GM12875 (cell line): ENCODE results near the gene RUNX2.
"Not testable (repeated sequence)": the region's sequence is repeated elsewhere in the genome, so short reads cannot be mapped to it uniquely, and the experiment has no call there.

Experiments used
- H3K4me3 ChIP-seq: one replicate; pipeline ENCODE4 v1.5.1; 2011; ENCODE audit warnings: low read depth, low read length, control low read depth
- TF ChIP-seq, protein P1 (sequence below): IDR thresholded peaks from 2 replicates; pipeline ENCODE4 v1.5.1; 2011; ENCODE audit warnings: low read depth, mild to moderate bottlenecking, control low read depth, inconsistent platforms, low read length, moderate library complexity, borderline replicate concordance; ENCODE audit not compliant: insufficient read depth

The RUNX2 gene

DNA sequence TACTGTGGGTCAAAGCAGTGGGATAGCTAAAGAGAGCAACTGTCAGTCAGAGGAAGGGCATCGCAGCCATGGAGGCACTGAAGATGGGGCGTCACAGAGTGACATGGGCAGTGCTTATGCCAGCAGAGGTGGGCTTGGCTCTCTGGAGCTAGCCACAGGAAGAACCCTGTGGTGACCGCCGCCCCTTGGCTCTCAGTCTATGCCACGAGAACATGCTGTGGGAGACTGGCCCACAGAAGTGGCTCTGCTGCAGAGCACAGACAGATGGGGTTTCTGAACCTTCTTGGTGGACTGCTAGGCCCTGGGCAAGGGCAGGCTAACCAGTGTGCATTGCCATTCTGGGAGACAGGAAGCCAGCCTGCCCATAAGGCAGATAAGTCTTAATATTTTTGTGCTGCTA, 339.6 kb downstream of the RUNX2 start:
- no peak overlapping the region for H3K4me3 ChIP-seq
- TF ChIP-seq, protein P1, sequence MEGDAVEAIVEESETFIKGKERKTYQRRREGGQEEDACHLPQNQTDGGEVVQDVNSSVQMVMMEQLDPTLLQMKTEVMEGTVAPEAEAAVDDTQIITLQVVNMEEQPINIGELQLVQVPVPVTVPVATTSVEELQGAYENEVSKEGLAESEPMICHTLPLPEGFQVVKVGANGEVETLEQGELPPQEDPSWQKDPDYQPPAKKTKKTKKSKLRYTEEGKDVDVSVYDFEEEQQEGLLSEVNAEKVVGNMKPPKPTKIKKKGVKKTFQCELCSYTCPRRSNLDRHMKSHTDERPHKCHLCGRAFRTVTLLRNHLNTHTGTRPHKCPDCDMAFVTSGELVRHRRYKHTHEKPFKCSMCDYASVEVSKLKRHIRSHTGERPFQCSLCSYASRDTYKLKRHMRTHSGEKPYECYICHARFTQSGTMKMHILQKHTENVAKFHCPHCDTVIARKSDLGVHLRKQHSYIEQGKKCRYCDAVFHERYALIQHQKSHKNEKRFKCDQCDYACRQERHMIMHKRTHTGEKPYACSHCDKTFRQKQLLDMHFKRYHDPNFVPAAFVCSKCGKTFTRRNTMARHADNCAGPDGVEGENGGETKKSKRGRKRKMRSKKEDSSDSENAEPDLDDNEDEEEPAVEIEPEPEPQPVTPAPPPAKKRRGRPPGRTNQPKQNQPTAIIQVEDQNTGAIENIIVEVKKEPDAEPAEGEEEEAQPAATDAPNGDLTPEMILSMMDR: no peak

DNA sequence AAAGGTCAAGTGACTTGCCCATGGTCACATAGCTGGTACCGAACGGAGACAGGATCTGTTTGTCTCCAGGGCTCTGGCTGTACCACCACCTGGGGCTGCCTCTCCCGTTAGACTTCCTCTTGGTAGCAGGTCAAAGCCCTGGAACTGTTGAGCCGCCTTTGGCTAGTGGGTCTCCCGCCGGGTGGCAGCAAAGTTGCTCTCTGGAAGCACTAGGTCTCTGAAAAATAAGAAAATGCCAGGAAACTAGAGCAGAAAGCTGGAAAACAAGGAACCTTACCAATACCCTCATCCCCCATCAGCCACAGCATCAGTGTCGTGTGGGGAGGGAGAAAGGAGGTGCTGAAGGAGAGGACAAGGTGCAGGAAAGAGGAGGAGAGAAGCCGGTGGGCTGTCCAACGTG, 340.6 kb downstream of the RUNX2 start:
- no peak overlapping the region for H3K4me3 ChIP-seq
- TF ChIP-seq, protein P1: no peak

DNA sequence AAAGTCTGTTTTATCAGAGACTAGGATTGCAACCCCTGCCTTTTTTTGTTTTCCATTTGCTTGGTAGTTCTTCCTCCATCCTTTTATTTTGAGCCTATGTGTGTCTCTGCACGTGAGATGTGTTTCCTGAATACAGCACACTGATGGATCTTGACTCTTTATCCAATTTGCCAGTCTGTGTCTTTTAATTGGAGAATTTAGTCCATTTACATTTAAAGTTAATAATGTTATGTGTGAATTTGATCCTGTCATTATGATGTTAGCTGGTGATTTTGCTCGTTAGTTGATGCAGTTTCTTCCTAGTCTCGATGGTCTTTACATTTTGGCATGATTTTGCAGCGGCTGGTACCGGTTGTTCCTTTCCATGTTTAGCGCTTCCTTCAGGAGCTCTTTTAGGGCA, 345.0 kb downstream of the RUNX2 start:
- H3K4me3 ChIP-seq: not testable (repeated sequence)

DNA sequence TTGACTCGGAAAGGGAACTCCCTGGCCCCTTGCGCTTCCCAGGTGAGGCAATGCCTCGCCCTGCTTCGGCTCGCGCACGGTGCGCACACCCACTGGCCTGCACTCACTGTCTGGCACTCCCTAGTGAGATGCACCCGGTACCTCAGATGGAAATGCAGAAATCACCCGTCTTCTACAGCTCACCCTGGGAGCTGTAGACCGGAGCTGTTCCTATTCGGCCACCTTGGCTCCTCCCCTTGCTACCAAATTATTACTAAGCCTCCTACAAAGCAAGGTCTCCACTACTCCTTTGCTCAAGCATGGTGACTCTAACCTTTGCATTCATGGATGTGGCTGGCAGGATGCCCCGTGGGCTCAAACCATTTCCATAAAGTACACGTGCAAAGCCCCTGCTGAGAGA, 347.0 kb downstream of the RUNX2 start:
- not testable (repeated sequence) for H3K4me3 ChIP-seq

DNA sequence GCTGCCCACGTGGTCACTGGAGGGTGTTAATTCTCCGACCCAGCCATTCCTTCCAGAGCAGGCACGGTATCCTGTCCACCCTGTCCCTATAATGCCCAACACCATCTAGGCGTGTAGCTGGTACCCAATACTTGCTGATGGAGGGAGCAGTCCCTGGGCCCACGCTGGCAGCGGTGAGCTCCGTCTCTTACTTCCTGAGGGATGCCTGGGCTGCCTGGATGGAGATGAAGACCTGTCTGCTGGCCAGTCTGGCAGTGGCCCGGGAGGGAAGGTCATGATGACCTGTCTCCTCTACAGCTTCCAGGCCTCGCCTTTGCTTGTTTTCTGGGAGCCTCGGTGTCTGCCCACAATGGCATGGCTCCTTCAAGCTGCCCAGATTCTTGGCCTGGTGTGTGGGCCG, 347.5 kb downstream of the RUNX2 start:
- TF ChIP-seq, protein P1: no peak
- H3K4me3 ChIP-seq: no peak overlapping the region

DNA sequence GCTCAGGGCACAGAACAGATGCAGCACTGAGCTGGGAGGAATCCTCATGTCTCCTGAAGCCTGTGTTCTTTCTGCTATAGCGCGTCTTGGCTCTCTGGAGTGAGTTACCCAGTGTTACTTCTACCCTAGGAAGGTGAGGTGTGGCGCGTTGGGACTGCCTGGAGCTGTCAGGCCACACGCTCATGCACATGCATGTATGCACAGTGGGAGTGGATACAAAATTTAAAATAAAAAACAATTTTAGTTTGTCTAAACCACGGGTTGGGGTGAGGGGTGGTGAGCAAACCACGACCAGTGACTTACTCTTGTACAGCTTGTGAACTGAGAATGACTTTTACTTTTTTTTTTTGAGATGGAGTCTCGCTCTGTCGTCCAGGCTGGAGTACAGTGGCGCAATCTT, 348.2 kb downstream of the RUNX2 start:
- H3K4me3 ChIP-seq: no peak overlapping the region
- TF ChIP-seq, protein P1: no peak

DNA sequence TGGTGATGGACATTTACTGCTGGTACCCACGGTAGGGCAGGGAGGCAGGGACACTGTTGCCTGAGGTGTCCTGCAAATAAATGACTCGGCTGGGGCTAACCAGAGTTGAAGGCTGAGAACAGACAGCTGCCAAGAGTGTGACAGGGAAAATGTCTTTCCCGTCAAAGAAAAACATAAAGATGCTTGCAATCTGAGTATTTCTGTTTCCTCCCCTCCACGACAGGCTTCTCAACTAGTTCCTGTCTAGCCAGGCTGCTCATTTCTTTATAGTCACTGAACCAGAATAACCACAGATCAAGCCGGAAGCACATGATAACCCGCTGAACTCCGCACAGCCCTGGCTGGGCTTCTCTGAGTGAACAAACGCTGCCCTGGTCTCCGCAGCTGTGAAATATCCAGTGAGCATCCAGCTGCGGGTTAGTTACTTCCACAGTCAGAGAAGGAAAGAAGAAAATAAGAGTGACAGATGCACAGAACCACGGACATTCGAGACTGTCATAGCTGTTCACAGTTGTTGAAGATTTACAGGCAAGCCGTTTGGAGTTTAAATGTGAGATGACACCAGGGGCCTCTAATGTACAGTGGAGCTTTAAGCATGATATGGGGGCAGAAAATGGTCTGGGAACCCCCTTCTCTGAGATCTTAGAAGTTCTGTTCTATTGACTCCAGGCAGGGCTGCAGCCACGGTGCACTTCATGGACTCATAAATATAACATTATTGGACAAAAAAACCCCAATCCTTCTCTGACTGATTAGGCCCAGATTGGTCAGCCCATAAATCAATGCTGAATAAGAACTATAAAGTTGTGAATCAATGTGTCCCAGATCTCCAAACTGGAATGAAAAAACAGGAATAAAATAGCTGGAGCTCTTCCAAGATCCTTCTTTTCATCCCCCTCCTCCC, 349.5 kb downstream of the RUNX2 start:
- TF ChIP-seq, protein P1: no peak
- H3K4me3 ChIP-seq: no peak overlapping the region

DNA sequence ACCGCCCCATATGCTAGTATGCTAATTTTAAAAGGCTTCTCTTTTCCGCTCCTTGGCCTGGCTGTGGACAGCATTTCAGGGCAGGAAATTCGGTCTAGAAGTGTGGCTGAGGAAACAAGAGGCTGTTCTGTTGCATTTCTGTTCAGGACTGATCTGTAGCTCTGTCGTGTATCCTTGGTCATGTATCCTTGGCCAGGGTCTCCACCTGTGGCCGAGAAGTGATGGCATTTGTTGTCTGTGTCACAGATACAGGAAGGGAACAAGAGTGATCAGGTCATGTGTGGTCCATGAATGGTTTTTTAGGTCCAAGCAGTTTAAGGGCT, 350.1 kb downstream of the RUNX2 start:
- TF ChIP-seq, protein P1: no peak
- H3K4me3 ChIP-seq: no peak overlapping the region
